GM11168 (cell line): Measurements from ENCODE around the gene LEMD2.

Experiments
- in situ Hi-C: fragments of 300-500 bp; cut with MboI; formaldehyde crosslinking; loops from one replicate; pipeline ENCODE4 v1.12.0; 2022; ENCODE audit warnings: low sequenced_read_pairs; ENCODE audit not compliant: unreplicated experiment

LEMD2 gene

DNA sequence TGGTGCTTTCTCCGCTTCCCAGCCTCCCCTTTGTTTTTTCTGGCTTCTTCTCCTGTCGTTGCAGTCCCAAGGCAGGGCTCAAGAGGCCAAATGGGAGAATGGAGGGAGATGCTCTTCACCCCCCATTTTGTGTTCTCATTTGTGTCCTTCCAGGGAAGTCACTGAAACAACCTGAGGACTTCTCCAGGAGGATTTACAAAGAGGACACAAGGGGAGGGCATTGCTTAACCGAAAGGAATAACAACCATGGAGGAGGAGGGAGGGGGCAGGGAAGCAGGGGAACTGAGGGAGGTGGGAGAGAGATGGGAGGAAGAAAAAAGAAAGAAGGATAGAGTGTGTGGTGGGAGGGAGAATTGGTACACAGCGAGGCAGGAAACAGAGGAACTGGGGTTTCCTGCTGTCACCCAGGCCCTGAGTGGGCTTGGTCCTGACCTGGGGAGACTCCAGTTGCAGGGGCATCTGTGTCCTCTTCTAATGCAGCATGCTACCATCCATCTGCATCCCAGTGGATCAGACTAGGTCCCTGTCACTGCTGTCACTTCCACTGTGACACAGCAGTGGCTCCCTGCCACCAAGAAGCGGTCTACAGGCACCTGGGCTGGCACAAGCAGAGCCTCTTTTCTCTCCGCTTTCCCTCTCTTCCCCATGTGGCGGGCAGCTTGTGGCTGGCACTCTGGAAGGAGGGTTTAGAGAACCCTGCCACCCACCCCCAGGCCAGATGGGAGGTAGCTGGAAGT, 32.0 kb upstream of the LEMD2 start:
- in situ Hi-C loops, result no loop called here

DNA sequence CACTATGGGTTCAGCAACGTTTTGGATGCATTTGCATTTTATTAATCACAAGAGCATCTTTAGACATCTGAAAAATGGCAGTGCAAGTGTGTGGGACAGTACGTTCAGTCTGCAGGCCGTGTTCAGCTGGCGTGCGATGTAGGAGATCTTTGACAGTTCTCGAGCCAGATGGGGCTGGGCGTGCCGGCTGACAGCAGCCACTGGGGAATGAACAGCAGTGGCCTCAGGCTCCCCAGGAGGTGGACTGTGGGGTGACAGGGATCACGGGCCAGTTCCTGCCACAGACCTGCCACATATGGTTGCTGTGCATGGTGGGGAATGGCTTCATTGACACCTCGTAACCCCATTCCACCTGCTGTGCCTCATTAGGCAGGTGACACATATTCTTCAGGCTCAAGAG, 31.3 kb upstream of the LEMD2 start:
- in situ Hi-C loops, result no loop called here

DNA sequence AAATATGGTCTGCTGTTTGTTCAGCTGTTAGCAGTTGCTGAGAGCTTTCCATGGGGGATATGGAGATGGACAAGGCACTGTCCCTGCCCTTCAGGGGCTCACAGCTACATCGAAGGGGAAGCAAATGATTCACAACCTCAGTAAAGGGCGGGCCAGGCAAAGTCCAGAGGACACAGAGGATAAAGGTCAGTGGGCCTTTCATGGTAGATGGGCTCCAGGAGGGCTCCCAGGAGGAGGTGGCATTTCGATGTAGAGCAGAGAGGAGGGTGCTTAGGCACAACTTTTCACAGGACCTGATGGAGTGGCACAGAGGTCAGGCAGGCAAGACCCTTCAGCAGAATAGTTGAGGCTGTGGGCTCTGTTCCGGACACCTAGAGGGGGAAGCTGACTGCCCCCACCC, 30.1 kb upstream of the LEMD2 start:
- in situ Hi-C loops, result no loop called here

DNA sequence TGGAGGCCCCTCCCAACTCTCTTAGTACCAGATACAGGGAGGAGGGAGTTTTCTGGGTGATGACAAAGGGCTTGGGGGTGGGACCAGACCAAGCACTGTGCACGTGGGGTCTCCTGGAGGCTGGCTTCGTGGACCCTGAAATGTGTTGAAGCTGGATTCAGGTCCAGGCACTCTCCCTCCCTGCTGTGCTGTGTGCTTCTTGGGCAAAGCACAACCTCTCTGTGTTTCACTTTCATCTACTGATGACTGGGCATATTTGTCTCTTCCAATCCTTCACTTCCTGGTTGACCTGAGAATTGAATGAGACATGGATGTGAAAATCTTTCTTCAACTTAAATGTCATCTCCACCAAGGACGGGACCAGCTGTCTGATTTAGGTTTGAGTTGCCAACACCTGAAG, 29.4 kb upstream of the LEMD2 start:
- in situ Hi-C loops, result no loop called here

DNA sequence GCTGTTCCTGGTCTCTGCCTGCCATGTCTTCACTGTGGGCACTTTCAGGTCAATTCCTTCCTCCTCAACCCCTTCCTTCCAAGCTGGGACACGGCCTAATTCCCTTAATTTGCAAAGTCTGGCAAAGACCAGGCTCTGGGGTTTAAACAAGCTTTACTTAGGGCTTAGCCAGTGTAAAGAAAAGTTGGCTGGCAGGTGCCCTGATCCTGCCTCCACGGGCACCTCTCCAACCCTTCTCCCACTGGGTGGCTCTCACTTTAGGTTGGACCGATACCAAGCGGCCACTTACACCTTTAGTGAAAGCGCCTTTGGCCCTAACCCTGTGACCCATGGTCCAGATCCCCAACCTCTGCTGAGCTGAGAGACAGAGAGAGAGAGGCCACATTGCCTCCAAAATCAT, 28.6 kb upstream of the LEMD2 start:
- in situ Hi-C loops, result no loop called here

DNA sequence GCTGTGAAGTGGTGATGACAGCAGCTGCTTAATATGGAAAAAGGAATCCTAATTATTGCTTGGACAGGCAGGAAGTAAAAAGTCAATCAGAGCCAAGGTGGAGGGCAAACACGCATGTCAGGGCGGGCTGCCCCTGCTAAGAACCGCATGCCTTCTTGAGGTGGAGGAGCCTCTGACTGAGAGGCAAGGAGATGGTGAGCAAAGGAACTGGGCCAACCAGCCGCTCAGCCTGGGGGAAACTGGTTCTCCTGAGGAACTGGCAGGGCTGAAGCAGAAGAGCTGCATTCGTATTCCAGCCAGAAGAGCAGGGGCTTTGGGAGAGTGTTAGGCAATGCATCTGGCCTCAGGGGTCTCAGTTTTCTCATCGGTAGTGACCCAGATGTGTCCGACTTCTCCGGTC, 28.0 kb upstream of the LEMD2 start:
- in situ Hi-C loops, result no loop called here

DNA sequence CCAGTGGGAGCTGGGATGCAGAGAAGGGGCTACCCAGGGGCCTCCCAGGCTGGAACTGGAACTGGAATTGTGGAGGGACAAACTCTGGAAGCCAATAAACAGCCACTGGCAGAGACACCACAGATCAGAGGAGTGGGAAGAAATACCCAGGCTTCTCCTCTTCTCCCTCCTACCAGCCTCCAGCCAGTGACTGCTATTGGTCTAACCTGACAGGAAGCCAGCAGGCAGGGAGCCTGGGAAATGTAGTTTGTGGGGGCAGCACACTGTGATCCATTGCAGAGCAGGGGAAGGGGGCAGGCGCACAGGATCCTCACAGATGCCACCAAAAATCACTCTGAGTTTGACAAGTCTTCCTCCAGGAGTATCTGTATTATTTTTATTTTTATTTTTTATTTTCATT, 26.9 kb upstream of the LEMD2 start:
- in situ Hi-C loops, result no loop called here

DNA sequence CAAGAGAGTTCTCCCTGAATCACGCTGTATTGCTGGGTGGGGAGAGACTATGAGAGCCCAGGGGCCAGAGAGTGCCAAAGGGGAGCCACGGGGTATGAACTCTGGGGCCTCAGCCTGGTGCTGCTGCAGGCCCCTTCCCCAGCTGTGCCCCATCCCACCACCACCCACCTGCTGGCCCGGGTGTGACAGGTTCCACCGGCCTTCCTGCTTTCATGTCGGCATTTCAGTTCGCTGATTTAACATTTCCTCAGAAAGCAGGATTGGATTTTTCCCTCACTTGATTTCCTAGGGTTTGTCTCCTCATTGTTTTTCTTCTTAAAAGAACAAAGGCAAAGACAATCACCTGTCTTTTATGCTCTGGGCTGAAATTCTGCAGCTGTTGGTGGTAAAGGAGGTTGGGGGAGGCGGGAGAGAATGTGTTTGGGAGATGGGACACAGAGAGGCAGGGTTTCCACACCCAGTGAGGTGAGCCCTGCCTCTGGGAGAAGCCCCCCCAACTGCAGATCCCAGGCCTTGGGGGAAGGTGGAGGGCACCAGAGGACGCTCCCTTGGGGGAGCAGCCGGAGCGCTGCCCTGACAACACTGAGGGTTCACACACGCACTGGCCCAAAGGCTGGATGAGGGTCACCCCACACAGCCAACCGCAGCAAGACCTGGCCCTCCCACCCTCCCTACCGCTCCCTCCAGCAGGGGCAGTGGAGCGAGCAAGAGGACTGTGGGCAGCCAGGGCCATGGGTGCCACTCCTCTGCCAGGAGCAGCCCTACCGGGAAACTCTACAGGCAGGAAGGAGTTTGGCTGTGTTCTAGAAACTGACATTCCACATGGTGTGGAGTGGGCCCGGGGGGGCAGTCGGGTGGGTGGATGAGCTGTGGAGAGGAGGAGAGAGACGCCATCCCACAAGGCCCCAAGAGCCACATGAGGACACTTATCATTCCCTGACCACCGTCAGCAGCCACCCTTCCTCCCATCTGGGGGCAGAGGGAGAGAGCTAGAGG, 25.4 kb upstream of the LEMD2 start:
- in situ Hi-C loops, result no loop called here

DNA sequence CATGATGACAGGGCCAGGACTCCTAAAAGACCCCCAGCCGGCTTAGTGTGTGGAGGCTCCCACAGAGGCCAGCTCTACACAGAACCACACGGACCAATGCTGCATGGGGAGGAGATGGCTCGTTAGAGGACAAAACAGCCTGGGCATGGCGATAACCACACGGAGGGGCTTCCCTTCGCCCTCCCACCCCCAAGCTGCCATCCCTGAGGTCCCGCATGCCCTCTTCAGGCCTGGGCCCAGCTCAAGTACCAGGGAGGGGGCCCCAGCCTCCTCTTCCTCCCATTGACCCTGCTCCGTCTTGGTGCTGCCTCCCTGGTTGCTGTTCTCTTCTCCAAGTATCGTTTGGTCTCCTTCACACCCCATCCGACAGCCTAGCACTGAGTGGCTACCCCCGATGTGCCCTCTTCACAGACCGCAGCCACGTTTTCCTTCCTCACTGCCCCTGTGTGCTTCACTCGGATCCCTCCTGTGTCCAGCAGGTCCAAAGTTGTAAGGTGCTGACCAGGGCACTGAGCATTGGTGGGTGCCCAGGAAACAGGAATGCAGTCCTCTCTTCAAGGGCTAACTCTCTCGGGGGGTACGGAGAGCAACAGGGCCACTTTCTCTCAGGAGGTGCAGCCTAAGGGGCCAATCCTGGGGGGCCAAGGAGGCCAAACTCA, 24.4 kb upstream of the LEMD2 start:
- in situ Hi-C loops, result no loop called here

DNA sequence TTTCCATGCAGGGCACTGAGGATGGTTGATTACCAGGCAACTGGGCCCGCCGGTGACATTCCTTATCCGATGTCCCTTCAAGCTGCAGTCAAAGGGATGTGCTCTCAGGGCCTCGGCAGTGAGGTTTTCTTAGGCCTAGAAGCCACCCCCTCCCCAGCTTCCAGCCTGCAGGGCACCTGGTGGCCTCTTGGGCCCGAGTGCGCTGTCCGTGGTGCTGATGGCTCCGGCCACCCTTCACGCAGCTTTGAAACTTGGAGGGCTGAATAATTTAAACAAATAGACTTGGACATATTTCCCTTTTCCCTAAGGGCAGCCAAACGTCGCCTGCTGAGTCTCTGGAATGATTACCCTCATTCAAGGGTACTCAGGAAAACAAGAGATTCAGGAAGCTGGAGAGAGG, 23.7 kb upstream of the LEMD2 start:
- in situ Hi-C loops, result no loop called here

DNA sequence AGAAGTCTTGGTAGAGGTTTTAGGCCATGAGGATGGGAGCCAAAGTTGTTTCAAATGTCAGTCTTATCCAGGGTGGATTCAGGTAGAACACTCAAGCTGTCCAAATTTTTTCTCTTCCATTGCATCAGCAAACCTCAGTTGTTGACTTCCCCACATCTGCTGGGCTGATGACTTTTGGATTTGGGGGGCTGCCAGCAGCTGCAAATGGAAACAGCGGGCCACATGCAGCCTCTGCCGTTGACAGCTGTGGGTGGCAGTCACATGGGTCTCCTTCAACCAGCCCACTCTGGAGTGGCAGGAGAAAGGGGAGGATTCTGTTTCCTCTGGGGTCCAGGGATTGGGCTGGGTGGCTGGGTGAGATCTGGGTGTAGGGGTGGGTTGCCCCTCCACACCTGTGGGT, 20.7 kb upstream of the LEMD2 start:
- in situ Hi-C loops, result no loop called here

DNA sequence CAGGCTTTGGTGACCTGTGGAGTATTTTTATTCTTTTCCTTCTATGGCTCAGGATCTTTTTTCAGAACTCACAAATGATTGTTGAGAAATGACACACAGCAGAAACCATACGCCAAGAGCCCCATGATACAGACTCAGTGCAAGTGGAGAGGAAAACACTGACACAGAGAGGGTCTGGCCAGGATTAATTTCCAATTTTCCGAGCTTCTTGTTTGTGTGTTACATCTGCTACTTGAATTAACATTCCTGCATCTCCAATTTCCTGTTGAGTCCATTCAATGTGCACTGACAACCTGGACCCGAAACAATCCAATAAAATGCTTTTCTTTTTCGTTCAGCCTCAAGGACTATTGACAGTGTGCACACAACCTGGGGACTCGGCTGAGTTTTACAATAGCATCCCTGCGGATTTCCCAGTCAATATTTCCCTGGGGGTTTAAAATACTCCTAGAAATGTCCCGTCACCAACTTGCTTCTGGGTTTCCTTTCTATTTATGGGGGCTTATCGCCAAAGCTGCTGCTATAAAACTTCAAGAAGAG, 19.8 kb upstream of the LEMD2 start:
- in situ Hi-C loops, result no loop called here

DNA sequence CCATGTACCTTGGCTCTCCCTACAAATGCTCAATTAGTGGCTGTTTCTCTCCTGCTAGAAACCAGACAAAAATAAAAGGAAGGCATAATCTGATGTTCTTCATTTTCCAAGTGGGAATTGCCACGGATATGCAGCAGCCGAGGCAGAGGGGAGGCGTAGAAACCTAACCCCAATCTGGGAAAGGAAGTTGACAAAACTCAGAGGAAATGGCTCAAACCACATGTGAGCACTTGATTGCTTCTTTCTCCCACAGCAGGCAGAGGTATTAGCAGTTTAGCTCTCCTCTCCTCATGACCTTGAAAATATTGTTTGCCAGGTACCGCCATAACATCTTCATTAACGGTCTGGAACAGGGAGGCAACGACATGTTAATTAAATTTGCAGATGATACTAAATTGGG, 18.7 kb upstream of the LEMD2 start:
- in situ Hi-C loops, result no loop called here

DNA sequence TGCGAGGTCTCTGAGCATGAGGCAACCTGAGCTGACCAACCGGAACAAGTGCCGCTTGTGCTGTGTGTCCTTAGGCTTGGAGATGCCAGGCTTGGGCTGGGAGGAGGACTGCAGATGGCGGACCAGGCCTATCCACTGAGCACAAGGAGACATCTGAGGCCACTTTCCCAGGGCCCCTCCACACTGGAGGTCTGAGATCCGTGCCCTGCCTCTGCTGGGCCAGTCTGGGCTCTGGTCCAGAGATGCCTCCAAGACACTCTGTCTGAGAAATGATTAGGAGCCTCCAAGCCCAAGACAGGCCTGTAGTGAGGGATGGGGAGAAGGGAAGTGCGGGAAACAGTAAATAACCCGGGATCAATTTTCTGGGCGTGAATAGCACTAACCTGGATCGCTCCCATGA, 17.9 kb upstream of the LEMD2 start:
- in situ Hi-C loops, result no loop called here

DNA sequence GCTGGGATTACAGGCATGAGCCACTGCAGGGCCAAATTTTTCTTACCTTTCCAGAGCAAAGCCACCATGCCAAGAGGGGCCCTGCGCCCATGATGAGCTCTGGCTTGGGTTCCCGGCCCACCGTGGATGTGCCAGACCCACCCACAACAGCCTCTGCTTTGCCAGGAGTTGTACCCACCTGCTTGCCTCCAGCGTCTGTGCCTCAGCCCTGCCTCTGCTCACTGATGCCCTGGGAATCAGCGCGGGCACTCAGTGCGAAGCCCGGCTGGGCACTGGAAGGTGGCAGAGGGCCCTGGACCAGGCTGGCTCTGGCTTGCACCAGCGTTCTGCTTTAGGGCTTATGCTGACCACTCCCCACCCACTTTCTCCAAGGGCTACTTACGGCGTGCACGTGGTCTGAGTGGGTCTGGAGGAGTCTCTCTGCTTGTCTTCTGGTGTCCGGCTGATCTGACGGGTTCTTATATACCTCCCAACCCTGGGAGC, 14.7 kb upstream of the LEMD2 start, which contains the start of gene MLN:
TSS of gene MLN (minus strand) at position 433 of the 483 bp plus-strand sequence. CDS start 2,840 bp downstream, outside the sequence.
- in situ Hi-C loops, result no loop called here

DNA sequence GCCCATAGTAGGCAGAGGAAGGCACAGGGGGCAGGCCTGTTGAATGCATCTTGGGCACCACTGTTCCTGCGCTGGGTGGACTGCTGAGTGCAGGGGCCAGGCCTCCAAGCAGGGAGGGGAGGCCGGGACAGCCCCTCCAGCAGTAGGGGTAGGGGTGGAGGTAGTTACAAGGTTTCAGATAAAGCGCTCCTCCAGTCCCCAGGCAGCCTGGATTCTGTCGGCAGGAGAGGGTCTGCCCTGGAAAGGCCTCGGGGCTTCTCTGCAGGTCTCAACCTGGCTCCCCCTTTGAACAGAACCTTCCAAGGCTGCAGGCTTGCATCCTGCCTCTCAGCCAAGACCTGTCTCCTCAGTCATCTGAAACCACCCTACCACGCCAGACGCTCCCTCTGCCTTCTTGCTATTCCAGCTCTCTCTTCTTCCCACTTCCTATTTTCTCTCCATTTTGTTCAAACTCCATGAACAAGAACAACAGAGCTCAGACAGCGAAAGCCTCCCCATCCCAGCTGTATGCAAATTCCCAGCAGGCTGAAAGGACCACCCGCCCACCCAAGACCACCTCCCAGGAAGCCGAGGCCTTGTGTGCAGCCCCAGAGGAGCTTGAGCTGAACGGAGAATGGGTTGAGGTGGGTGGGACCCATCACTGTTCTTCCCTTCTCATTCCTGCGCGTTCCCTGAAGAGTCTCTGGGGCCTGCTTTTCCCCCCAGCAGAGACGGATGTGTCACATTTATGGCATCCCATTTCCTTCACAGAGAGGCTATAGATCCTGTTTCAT, 13.4 kb upstream of the LEMD2 start:
- in situ Hi-C loops, result no loop called here

DNA sequence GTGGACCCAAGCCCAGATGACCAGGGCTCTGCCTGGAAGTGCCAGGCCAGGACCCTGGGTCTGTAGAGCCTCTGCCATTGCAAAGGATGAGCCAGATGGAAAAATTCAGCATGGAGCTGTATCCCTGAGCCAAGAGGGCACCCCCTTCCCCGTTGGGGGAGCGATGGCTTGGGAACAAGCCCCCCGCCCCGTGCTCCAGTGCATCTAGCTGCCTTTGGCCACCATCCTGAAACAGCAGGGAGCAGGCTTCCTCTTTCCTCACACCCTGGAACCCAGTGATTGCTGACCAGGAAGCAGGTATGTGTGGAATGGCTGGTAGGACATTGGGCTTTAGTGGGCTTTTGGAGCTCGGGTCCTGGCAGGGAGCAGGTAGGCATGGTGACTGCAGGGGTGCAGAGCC, 12.7 kb upstream of the LEMD2 start:
- in situ Hi-C loops, result no loop called here

DNA sequence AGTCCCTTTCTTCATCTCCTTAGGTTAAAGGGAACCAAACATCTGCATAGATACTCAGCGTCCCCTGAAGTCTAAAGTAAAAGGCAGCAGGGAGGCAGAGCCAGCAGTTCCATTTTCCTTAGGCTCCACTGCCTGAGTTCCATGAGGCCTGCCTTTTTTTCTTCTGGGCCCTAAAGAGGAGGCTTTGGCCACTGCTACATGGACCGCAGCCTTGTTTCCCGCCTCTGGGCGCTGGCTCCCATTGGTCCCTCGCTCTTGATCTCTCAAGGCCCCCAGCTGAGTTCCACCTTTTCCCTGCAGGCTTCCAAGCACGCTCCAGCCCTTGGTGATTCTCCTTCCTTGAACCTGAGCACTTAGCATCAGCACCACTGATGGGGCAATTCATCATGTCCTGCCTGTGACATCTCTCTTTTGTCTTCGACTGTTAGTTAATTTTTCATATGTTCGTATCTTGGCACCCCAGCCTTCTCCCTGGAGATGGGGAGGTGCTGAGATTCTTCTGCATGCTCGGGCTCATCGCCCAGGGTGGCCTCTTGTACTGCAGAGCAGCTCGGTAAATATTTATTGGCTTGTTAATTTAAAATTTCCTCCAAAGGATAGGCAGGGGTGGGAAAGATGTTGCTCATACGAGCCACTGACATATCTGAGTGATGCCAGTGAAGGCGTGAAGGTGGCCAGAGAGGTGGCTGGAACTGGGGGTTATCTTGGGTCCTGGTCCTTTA, 11.5 kb upstream of the LEMD2 start:
- in situ Hi-C loops, result no loop called here

DNA sequence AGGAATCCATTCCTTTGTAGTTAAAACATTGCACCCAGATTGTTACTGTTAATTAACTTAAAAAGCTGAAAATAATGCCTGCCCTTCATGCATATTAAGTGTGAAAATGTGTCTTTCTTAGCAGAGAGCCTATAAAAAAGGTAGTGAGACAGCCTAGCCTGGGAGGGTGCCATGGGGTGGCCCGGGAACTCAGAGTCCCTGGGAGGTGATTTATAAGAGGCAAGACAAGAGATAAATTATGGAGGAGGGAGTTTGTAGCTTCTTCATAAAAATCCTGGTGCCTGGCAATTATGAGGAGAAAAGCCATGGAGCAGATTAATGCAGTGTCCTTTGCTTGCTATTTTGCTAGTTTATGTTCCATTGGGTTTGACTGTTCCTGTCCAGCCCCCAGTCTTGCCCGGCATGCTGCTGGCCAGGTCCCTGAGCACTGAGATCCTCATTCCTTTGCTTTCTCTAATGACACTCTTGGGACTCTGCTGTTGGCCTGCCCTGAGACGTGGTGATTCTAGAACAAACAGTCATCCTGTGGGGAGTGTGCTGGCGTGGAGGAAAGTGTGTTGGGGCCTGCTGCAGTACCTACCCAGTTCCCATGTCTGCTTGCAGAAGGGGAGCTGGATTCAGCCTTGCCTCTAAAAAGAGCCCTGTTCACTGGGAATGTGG, 10.7 kb upstream of the LEMD2 start:
- in situ Hi-C loops, result no loop called here
